SK-N-SH (cell line): ENCODE data around the gene CASK.

ENCODE experiments used
- EP300 ChIP-seq, 2 experiments: IDR thresholded peaks; 2 replicates each; pipeline versions ENCODE4 v1.4.0 to v1.6.1; 2012; ENCODE audit warnings: borderline replicate concordance in 1 of 2, low read depth in 1 of 2, low read length in 1 of 2
- EZH2phosphoT487 ChIP-seq: fragments of 200-600 bp; sonication (generic); IDR thresholded peaks from 2 replicates; pipeline ENCODE4 v1.6.1; 2017; ENCODE audit warnings: low read depth, mixed run types, mild to moderate bottlenecking, antibody characterized with exemption, moderate library complexity, borderline replicate concordance
- GABPA ChIP-seq: IDR thresholded peaks from 2 replicates; pipeline ENCODE4 v1.4.0; 2012; ENCODE audit warnings: low read depth, mild to moderate bottlenecking
- JUND ChIP-seq: IDR thresholded peaks from 2 replicates; pipeline ENCODE4 v1.4.0; 2012
- POLR2AphosphoS5 ChIP-seq: IDR thresholded peaks from 2 replicates; pipeline ENCODE4 v1.6.1; 2012; ENCODE audit warnings: low read depth, low read length
- TF ChIP-seq, protein P1 (sequence below): fragments of 200-600 bp; sonication (generic); IDR thresholded peaks from 2 replicates; pipeline ENCODE4 v1.6.1; 2017; ENCODE audit warnings: antibody characterized with exemption, mild to moderate bottlenecking, moderate library complexity

DNA sequence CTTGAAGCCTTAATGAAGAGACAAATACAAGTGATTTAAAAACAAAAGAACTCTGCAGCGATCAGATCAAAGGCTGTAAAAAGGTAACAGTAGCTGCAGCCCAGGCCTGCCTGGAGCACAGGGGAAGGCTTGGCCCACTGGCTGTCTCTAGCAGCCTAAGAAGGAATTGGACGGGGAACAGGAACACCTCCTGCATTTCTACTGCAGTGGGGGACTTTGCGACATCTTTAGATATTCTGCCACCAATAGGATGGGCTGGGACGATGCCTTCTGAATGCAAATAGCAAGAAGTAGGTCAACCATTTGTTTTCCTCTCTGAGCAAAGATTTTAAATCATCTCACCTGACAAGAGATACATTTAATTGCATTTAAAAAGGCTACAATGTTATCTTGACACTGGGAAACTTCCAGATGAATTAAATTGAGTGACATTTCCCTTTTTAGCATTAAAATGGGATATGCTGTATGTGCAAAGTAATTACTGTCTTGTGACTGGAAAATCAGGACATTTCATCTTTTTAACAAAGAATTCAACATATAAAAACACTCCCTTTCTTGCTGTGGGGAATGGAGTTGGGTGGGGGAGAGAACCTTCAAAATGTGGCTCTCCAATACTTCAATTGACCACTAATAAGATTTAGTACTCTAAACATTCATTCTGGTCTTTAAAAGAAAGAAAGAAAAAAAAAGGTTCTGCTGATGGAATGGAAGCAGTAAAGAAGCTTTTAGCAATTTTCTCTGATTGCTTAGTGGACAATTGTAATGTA is 406.2 kb downstream of the CASK start:
- TF ChIP-seq, protein P1, sequence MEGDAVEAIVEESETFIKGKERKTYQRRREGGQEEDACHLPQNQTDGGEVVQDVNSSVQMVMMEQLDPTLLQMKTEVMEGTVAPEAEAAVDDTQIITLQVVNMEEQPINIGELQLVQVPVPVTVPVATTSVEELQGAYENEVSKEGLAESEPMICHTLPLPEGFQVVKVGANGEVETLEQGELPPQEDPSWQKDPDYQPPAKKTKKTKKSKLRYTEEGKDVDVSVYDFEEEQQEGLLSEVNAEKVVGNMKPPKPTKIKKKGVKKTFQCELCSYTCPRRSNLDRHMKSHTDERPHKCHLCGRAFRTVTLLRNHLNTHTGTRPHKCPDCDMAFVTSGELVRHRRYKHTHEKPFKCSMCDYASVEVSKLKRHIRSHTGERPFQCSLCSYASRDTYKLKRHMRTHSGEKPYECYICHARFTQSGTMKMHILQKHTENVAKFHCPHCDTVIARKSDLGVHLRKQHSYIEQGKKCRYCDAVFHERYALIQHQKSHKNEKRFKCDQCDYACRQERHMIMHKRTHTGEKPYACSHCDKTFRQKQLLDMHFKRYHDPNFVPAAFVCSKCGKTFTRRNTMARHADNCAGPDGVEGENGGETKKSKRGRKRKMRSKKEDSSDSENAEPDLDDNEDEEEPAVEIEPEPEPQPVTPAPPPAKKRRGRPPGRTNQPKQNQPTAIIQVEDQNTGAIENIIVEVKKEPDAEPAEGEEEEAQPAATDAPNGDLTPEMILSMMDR = no peak
- no peak for TF ChIP-seq JUND
- TF ChIP-seq EZH2phosphoT487 = no peak
- no peak for TF ChIP-seq EP300 (IDR thresholded peaks at IDR 0.05; ENCODE audit: borderline replicate concordance in 1 of 2, low read depth in 1 of 2, low read length in 1 of 2)
- no peak for TF ChIP-seq POLR2AphosphoS5
- no peak for TF ChIP-seq GABPA
